Calu3 (cell line): Measurements from ENCODE around the gene NEURL1. TPM values are rescaled to one million over a fixed set of nuclear protein-coding genes. Genes with fewer than 3 reads are reported as not detected.

Source experiments
- BruUV-seq: library from RNA; stranded (reverse); fragments of 400-500 nt; replicated peaks from 2 replicates; lab custom pipeline; 2021; lab: Mats Ljungman, UMichigan
- CTCF ChIA-PET: fragments of 300-600 bp; sonication (Branson Sonifier 250); formaldehyde crosslinking; loops from one replicate; lab custom pipeline; 2022; ENCODE audit warnings: antibody characterized with exemption; lab: Charles Lee
- DNase-seq: peaks from one replicate; pipeline ENCODE4 v3.0.0; 2022
- H3K27ac Mint-ChIP-seq: one replicate; pipeline ENCODE4 v1.8.0; 2022; ENCODE audit warnings: mixed read lengths; ENCODE audit not compliant: unreplicated experiment
- H3K27me3 Mint-ChIP-seq: one replicate; pipeline ENCODE4 v1.8.0; 2022; ENCODE audit warnings: mixed read lengths; ENCODE audit not compliant: unreplicated experiment
- H3K36me3 Mint-ChIP-seq: one replicate; pipeline ENCODE4 v1.8.0; 2022; ENCODE audit warnings: mild to moderate bottlenecking, moderate library complexity, mixed read lengths; ENCODE audit not compliant: insufficient read depth, unreplicated experiment
- H3K4me1 Mint-ChIP-seq: one replicate; pipeline ENCODE4 v1.8.0; 2022; ENCODE audit warnings: mild to moderate bottlenecking, low read depth, mixed read lengths; ENCODE audit not compliant: unreplicated experiment
- H3K4me3 Mint-ChIP-seq: one replicate; pipeline ENCODE4 v1.8.0; 2022; ENCODE audit warnings: mild to moderate bottlenecking, low read depth, moderate library complexity, mixed read lengths; ENCODE audit not compliant: unreplicated experiment
- H3K9me3 Mint-ChIP-seq: one replicate; pipeline ENCODE4 v1.8.0; 2022; ENCODE audit warnings: low read depth, mixed read lengths; ENCODE audit not compliant: unreplicated experiment
- intact Hi-C: fragments of 100-400 bp; cut with micrococcal nuclease; formaldehyde crosslinking; loops from one replicate; pipeline ENCODE4 v1.10.0; 2022; ENCODE audit not compliant: unreplicated experiment
- total RNA-seq: library from RNA; stranded (reverse); gene quantifications from 2 replicates; pipeline ENCODE4 v1.2.3, GENCODE V29; 2022
- TF ChIP-seq, protein P1 (sequence below): fragments of 200-600 bp; IDR thresholded peaks from one replicate; pipeline ENCODE4 v1.8.0; 2022; ENCODE audit warnings: antibody characterized with exemption; ENCODE audit not compliant: unreplicated experiment

Gene NEURL1
- total RNA-seq, 1 experiment from 2014 or later = not detected

DNA sequence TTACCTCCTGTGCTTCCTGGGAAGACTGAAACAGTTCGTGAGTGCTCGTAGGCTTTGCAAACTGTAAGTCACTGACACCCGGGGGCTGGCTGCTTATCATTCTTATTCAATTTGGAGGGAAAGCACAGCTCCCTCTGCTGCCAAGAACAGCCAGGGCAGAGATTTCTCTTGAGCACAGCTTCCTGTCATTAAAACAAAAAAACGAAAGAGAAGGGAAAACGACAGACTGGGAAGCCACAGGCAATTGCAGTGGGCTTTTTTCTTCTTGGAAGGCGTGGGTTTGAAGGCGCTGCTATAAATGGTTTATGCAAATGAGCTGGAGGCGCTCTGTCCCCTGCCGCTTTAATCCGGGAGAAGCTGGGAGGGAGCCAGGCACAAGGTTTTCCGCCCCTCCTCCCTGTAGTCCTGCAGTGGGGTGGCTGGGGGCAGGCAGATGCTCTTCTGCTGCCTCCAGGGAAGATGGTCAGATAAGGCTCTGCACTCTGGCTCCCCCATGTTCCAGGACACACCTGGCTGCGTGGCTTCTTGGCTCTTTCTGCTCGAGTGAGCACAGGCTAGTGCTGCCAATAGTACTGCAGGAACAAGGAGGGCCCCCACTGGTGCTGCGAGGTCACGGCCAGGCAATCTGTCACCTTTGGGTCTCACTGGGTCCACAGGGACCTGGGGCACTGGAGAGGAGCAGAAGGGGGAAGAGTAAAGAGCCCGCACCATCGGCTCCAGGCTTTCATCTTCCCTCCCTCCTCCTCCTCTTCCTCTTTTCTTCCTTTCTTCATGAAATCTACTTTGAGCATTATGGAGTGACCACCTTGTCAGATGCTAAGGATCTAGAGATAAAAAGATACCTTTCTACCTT, 49.5 kb downstream of the NEURL1 start:
- H3K4me1 Mint-ChIP-seq = no peaks in the 10 kb centered on the region
- no peaks in the 10 kb centered on the region for H3K36me3 Mint-ChIP-seq
- TF ChIP-seq, protein P1, sequence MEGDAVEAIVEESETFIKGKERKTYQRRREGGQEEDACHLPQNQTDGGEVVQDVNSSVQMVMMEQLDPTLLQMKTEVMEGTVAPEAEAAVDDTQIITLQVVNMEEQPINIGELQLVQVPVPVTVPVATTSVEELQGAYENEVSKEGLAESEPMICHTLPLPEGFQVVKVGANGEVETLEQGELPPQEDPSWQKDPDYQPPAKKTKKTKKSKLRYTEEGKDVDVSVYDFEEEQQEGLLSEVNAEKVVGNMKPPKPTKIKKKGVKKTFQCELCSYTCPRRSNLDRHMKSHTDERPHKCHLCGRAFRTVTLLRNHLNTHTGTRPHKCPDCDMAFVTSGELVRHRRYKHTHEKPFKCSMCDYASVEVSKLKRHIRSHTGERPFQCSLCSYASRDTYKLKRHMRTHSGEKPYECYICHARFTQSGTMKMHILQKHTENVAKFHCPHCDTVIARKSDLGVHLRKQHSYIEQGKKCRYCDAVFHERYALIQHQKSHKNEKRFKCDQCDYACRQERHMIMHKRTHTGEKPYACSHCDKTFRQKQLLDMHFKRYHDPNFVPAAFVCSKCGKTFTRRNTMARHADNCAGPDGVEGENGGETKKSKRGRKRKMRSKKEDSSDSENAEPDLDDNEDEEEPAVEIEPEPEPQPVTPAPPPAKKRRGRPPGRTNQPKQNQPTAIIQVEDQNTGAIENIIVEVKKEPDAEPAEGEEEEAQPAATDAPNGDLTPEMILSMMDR = no peak
- no peak overlapping the region for H3K27ac Mint-ChIP-seq
- CTCF ChIA-PET = interaction anchor here (0.6 to 1.2 kb wide), 2 partner anchors 30 to 49 kb away, joined by 3 to 6 read pairs; no protein-coding TSS in a partner anchor
- no peaks in the 10 kb centered on the region for H3K9me3 Mint-ChIP-seq
- peaks cover 36% of the 10 kb centered on the region for H3K27me3 Mint-ChIP-seq
- intact Hi-C loops = no loop called here
- BruUV-seq = no TSS peak
- no peak for DNase-seq
- no peak overlapping the region for H3K4me3 Mint-ChIP-seq

GRCh38 chr10:103543617-103544525, 50.4 kb downstream of the NEURL1 start:
- peaks cover 38% of the 10 kb centered on the region for H3K27me3 Mint-ChIP-seq
- no peaks in the 10 kb centered on the region for H3K9me3 Mint-ChIP-seq
- TF ChIP-seq, protein P1 = no peak
- no peak overlapping the region for H3K4me3 Mint-ChIP-seq
- no peak overlapping the region for H3K27ac Mint-ChIP-seq
- no peaks in the 10 kb centered on the region for H3K36me3 Mint-ChIP-seq
- DNase-seq = no peak
- H3K4me1 Mint-ChIP-seq = no peaks in the 10 kb centered on the region
- CTCF ChIA-PET = interaction anchor here (1.2 kb wide), 1 partner anchor 48 kb away, joined by 6 read pairs; no protein-coding TSS in a partner anchor
- intact Hi-C loops = no loop called here
- BruUV-seq = no TSS peak

- no peaks in the 10 kb centered on the region for H3K4me1 Mint-ChIP-seq
- H3K9me3 Mint-ChIP-seq = no peaks in the 10 kb centered on the region
- TF ChIP-seq, protein P1 = no peak
- intact Hi-C loops = no loop called here
- H3K27me3 Mint-ChIP-seq = peaks cover 46% of the 10 kb centered on the region
- no peak overlapping the region for H3K27ac Mint-ChIP-seq
- BruUV-seq = no TSS peak
- no peaks in the 10 kb centered on the region for H3K36me3 Mint-ChIP-seq
- no peak overlapping the region for H3K4me3 Mint-ChIP-seq
- no peak for DNase-seq
- CTCF ChIA-PET = no interaction called here
Measured at GRCh38 chr10:103544657-103545310, 51.3 kb downstream of the NEURL1 start.

GRCh38 chr10:103545366-103545765, 51.9 kb downstream of the NEURL1 start:
- BruUV-seq = no TSS peak
- intact Hi-C loops = no loop called here
- CTCF ChIA-PET = no interaction called here
- no peak for DNase-seq
- Mint-ChIP-seq H3K4me1 (no peaks in the 10 kb centered on the region), H3K36me3 (no peaks in the 10 kb centered on the region), H3K27me3 (peaks cover 46% of the 10 kb centered on the region), H3K9me3 (no peaks in the 10 kb centered on the region), H3K4me3 (no peak overlapping the region), H3K27ac (no peak overlapping the region)
- TF ChIP-seq, protein P1 = no peak
